ENCODE measurements around the gene ABCC12. TPM values are rescaled to one million over a fixed set of nuclear protein-coding genes. Genes with fewer than 3 reads are reported as not detected.

ABCC12 gene
- total RNA-seq, 1 experiment from 2014 or later, result not detected

GRCh38 chr16:48146131-48146530, 9.7 kb downstream of the ABCC12 start:
- POLR2A ChIA-PET, result no interaction called here
- Mint-ChIP-seq H3K27ac (no peak overlapping the region), H3K9me3 (peaks cover 27% of the 10 kb centered on the region), H3K36me3 (peaks cover 3% of the 10 kb centered on the region; the same call in 1 of the 2 replicates), H3K27me3 (ENCODE audit: low read depth) (no peaks in the 10 kb centered on the region), H3K4me3 (no peak overlapping the region), H3K4me1 (peaks cover 10% of the 10 kb centered on the region)
- TF ChIP-seq TP53 (CRISPR knock-in tag; IDR thresholded peaks at IDR 0.05) (no peak), MLX (CRISPR knock-in tag; IDR thresholded peaks at IDR 0.05) (no peak), E2F1 (CRISPR knock-in tag; IDR thresholded peaks at IDR 0.05) (no peak), SMAD4 (CRISPR knock-in tag; IDR thresholded peaks at IDR 0.05) (no peak), FOXP4 (CRISPR knock-in tag; IDR thresholded peaks at IDR 0.05) (no peak), KAT7 (CRISPR knock-in tag; IDR thresholded peaks at IDR 0.05; ENCODE audit: borderline replicate concordance) (no peak), ZSCAN18 (CRISPR knock-in tag; IDR thresholded peaks at IDR 0.05) (no peak), ZNF317 (CRISPR knock-in tag; IDR thresholded peaks at IDR 0.05; ENCODE audit: borderline replicate concordance, low read depth) (no peak), ETV6 (CRISPR knock-in tag; IDR thresholded peaks at IDR 0.05) (no peak), AFF4 (CRISPR knock-in tag; IDR thresholded peaks at IDR 0.05; ENCODE audit: borderline replicate concordance) (no peak), FOXP1 (CRISPR knock-in tag; IDR thresholded peaks at IDR 0.05; ENCODE audit: borderline replicate concordance) (no peak), NR3C1 (CRISPR knock-in tag; conservative IDR thresholded peaks at IDR 0.05; ENCODE audit: low read depth) (no peak), EMX1 (CRISPR knock-in tag; IDR thresholded peaks at IDR 0.05) (no peak)
- DNase-seq (ENCODE audit: low spot score) (no peak), ATAC-seq (no peak)
- CTCF ChIA-PET, result interaction anchor here (1.6 kb wide), 1 partner anchor 29 kb away, joined by 3 read pairs; no protein-coding TSS in a partner anchor

- Mint-ChIP-seq H3K36me3 (no peaks in the 10 kb centered on the region), H3K4me1 (peaks cover 10% of the 10 kb centered on the region), H3K9me3 (peaks cover 25% of the 10 kb centered on the region), H3K27ac (no peak overlapping the region), H3K4me3 (no peak overlapping the region), H3K27me3 (ENCODE audit: low read depth) (no peaks in the 10 kb centered on the region)
- TF ChIP-seq JAZF1 (CRISPR knock-in tag; IDR thresholded peaks at IDR 0.05) (no peak), MAX (CRISPR knock-in tag; IDR thresholded peaks at IDR 0.05) (no peak), CBFB (CRISPR knock-in tag; IDR thresholded peaks at IDR 0.05; ENCODE audit: low read depth) (no peak)
- CTCF ChIA-PET, result no interaction called here
- POLR2A ChIA-PET, result no interaction called here
- DNase-seq (ENCODE audit: low spot score), result no peak
- ATAC-seq, result no peak
These were observed 11.9 kb downstream of the ABCC12 start for GRCh38 chr16:48143812-48144368.
